Limb (tissue), 2 donors: Measurements from ENCODE around the gene SLC30A9.

Experiments used
- DNase-seq, 2 donors: peaks; one replicate each; pipeline ENCODE4 v3.0.0-alpha.2; 2016; ENCODE audit errors: extremely low spot score in 2 of 2

Gene SLC30A9

GRCh38 chr4:41999321-41999720, 9.0 kb downstream of the SLC30A9 start:
- no peak for DNase-seq

GRCh38 chr4:42008011-42008786, 17.9 kb downstream of the SLC30A9 start:
- DNase-seq, result no peak

- no peak for DNase-seq
These were observed 25.1 kb downstream of the SLC30A9 start for GRCh38 chr4:42015438-42015837.

- no peak for DNase-seq
These were observed 28.1 kb downstream of the SLC30A9 start for GRCh38 chr4:42018451-42018850.

GRCh38 chr4:42048394-42048793, 58.1 kb downstream of the SLC30A9 start:
- no peak for DNase-seq

- no peak for DNase-seq
These were observed 60.4 kb downstream of the SLC30A9 start for GRCh38 chr4:42050516-42051249.

GRCh38 chr4:42066402-42066801, 76.1 kb downstream of the SLC30A9 start:
- no peak for DNase-seq

GRCh38 chr4:42067264-42067663, 76.9 kb downstream of the SLC30A9 start:
- DNase-seq, result no peak

GRCh38 chr4:42070463-42070862, 80.1 kb downstream of the SLC30A9 start:
- no peak for DNase-seq

- no peak for DNase-seq
These were observed 84.0 kb downstream of the SLC30A9 start for GRCh38 chr4:42074294-42074693.

- DNase-seq, result no peak
These were observed 88.0 kb downstream of the SLC30A9 start for GRCh38 chr4:42078184-42078801.

- DNase-seq, result no peak
These were observed 90.0 kb downstream of the SLC30A9 start for GRCh38 chr4:42080306-42080705.

GRCh38 chr4:42083816-42084215, 93.5 kb downstream of the SLC30A9 start:
- no peak for DNase-seq

- DNase-seq, result no peak
These were observed 98.1 kb downstream of the SLC30A9 start for GRCh38 chr4:42088386-42088785.

- no peak for DNase-seq
These were observed 111.2 kb downstream of the SLC30A9 start for GRCh38 chr4:42101446-42101975.

- no peak for DNase-seq
These were observed 114.2 kb downstream of the SLC30A9 start for GRCh38 chr4:42104521-42104920.

GRCh38 chr4:42112846-42113245, 122.5 kb downstream of the SLC30A9 start:
- DNase-seq, result no peak

- no peak for DNase-seq
These were observed 129.6 kb downstream of the SLC30A9 start for GRCh38 chr4:42119886-42120285.

- no peak for DNase-seq
These were observed 131.9 kb downstream of the SLC30A9 start for GRCh38 chr4:42122237-42122636.

- DNase-seq, result no peak
These were observed 132.8 kb downstream of the SLC30A9 start for GRCh38 chr4:42123071-42123644.

GRCh38 chr4:42132099-42132498, 141.8 kb downstream of the SLC30A9 start:
- no peak for DNase-seq

GRCh38 chr4:42133006-42133405, 142.7 kb downstream of the SLC30A9 start:
- DNase-seq, result no peak
